Astrocyte of the hippocampus (primary cell): ENCODE data around the gene TOMM22.

Experiments
- DNase-seq: peaks from one replicate; pipeline ENCODE4 v3.0.0; 2011; ENCODE audit warnings: low read depth, low spot score

The TOMM22 gene

GRCh38 chr22:38715176-38715764 lies 33.5 kb downstream of the TOMM22 start:
- DNase-seq = no peak

- no peak for DNase-seq
Observed at GRCh38 chr22:38715852-38716251, 34.1 kb downstream of the TOMM22 start.

GRCh38 chr22:38716271-38716670 lies 34.5 kb downstream of the TOMM22 start:
- DNase-seq = no peak

- DNase-seq = no peak
Observed at GRCh38 chr22:38716826-38717225, 35.1 kb downstream of the TOMM22 start.

- no peak for DNase-seq
Observed at GRCh38 chr22:38717244-38717643, 35.5 kb downstream of the TOMM22 start.

- peak; percentile 88 for DNase-seq
Observed at GRCh38 chr22:38718414-38718813, 36.7 kb downstream of the TOMM22 start.

- DNase-seq = no peak
Observed at GRCh38 chr22:38719196-38719595, 37.4 kb downstream of the TOMM22 start.

GRCh38 chr22:38720350-38720749 lies 38.6 kb downstream of the TOMM22 start:
- no peak for DNase-seq

GRCh38 chr22:38721551-38721950 lies 39.8 kb downstream of the TOMM22 start:
- DNase-seq = no peak

- DNase-seq = no peak
Observed at GRCh38 chr22:38724176-38724575, 42.4 kb downstream of the TOMM22 start.

GRCh38 chr22:38724926-38725571 lies 43.3 kb downstream of the TOMM22 start:
- peak; percentile 55 for DNase-seq

- no peak for DNase-seq
Observed at GRCh38 chr22:38725900-38726655, 44.3 kb downstream of the TOMM22 start.

- no peak for DNase-seq
Observed at GRCh38 chr22:38727123-38727522, 45.4 kb downstream of the TOMM22 start.

- no peak for DNase-seq
Observed at GRCh38 chr22:38727530-38728451, 46.0 kb downstream of the TOMM22 start.

GRCh38 chr22:38728871-38729796 lies 47.4 kb downstream of the TOMM22 start:
- DNase-seq = no peak

GRCh38 chr22:38729946-38730345 lies 48.2 kb downstream of the TOMM22 start:
- no peak for DNase-seq

- DNase-seq = no peak
Observed at GRCh38 chr22:38730411-38730871, 48.7 kb downstream of the TOMM22 start.

GRCh38 chr22:38731703-38732161 lies 50.0 kb downstream of the TOMM22 start:
- no peak for DNase-seq

GRCh38 chr22:38732251-38732815 lies 50.6 kb downstream of the TOMM22 start:
- no peak for DNase-seq

GRCh38 chr22:38733329-38733723 lies 51.6 kb downstream of the TOMM22 start:
- DNase-seq = peak; percentile 51
